ENCODE measurements around the gene DDI2. TPM values are rescaled to one million over a fixed set of nuclear protein-coding genes. Genes with fewer than 3 reads are reported as not detected.

The DDI2 gene
- total and polyA plus RNA-seq, 2 experiments from 2014 or later, result 5.6 to 27.4 TPM

DNA sequence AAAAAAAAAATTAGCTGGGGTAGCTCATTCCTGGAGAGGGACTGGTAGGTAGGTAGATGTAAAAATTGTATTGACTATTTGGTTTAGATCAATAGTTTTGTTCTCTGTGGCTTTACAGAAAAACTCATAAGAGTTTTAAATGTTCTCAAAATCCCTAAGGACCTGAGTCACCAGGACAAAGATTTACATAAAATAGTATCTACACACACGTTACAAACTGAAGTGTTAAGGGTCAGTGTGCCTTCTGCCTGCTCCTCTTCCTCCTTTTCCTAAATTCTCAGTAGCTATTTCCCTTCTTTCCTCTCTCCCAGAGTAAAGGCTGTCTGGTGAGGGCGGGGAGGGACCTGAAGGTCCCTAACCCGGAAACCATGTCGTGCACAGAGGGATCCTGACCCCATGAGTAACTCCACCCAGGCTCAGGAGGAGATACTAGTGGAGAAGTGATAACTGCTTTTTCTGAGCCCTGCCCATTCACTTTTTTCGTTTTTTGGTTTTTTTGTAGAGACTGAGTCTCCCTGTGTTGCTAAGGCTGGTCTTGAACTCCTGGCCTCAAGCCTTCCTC, 74.9 kb downstream of the DDI2 start:
- H2AFZ ChIP-seq, result no peak overlapping the region
- no peak overlapping the region for H3K4me2 ChIP-seq
- no peaks in the 10 kb centered on the region for H3K9me2 ChIP-seq (replicated peaks; ENCODE audit: insufficient read depth)
- peaks cover 100% of the 10 kb centered on the region for H3K79me2 ChIP-seq
- H3K4me3 ChIP-seq, result no peak overlapping the region
- TF ChIP-seq EZH2phosphoT487 (IDR thresholded peaks at IDR 0.05; ENCODE audit: low read depth, severe bottlenecking, unreplicated experiment) (no peak), EZH2 (IDR thresholded peaks at IDR 0.05; ENCODE audit: borderline replicate concordance) (no peak)
- TF ChIP-seq, protein P1, sequence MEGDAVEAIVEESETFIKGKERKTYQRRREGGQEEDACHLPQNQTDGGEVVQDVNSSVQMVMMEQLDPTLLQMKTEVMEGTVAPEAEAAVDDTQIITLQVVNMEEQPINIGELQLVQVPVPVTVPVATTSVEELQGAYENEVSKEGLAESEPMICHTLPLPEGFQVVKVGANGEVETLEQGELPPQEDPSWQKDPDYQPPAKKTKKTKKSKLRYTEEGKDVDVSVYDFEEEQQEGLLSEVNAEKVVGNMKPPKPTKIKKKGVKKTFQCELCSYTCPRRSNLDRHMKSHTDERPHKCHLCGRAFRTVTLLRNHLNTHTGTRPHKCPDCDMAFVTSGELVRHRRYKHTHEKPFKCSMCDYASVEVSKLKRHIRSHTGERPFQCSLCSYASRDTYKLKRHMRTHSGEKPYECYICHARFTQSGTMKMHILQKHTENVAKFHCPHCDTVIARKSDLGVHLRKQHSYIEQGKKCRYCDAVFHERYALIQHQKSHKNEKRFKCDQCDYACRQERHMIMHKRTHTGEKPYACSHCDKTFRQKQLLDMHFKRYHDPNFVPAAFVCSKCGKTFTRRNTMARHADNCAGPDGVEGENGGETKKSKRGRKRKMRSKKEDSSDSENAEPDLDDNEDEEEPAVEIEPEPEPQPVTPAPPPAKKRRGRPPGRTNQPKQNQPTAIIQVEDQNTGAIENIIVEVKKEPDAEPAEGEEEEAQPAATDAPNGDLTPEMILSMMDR (IDR thresholded peaks at IDR 0.05; ENCODE audit: poor library complexity), result no peak
- H3K27ac ChIP-seq, result no peak overlapping the region
- H3K27me3 ChIP-seq, result no peaks in the 10 kb centered on the region
- no peaks in the 10 kb centered on the region for H3K9me3 ChIP-seq (ENCODE audit: low read depth)
- no peaks in the 10 kb centered on the region for H3K36me3 ChIP-seq (replicated peaks; ENCODE audit: insufficient read depth, low read depth)
- peaks cover 3% of the 10 kb centered on the region for H3K4me1 ChIP-seq (ENCODE audit: insufficient read depth)
- H4K20me1 ChIP-seq (ENCODE audit: insufficient read depth, poor library complexity, severe bottlenecking), result peaks cover 36% of the 10 kb centered on the region
- 85% methylated on average over 5 of the region's 5 CpGs for WGBS (ENCODE audit: low lambda C conversion rate, missing lambda C conversion rate)
- DNase-seq (ENCODE audit: low spot score), result no peak

DNA sequence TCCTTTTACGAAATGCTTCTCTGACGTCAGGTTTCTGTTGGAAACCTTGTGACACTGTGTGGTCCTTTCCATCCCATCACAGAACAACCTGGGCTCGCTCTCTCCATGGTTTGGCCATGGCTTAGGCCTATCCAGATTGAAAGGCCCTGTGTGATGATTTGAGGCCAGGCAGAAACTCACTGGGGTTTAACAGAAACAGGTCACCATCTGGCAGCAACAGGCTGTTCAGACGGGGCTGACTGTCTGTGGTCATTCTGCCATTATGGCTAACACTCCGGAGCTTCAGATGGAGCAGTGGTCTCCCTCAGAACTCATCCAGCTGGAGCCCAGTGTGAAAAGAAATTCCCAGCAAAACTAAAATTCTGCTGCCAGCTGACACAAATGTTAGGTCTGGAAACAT, 76.1 kb downstream of the DDI2 start:
- no peak overlapping the region for H3K4me2 ChIP-seq
- 93% methylated on average over 5 of the region's 5 CpGs for WGBS (ENCODE audit: low lambda C conversion rate, missing lambda C conversion rate)
- no peak overlapping the region for H3K27ac ChIP-seq
- peaks cover 27% of the 10 kb centered on the region for H4K20me1 ChIP-seq (ENCODE audit: insufficient read depth, poor library complexity, severe bottlenecking)
- no peaks in the 10 kb centered on the region for H3K27me3 ChIP-seq
- no peaks in the 10 kb centered on the region for H3K36me3 ChIP-seq (replicated peaks; ENCODE audit: insufficient read depth, low read depth)
- peaks cover 3% of the 10 kb centered on the region for H3K4me1 ChIP-seq (ENCODE audit: insufficient read depth)
- peaks cover 99% of the 10 kb centered on the region for H3K79me2 ChIP-seq
- no peak overlapping the region for H2AFZ ChIP-seq
- no peak overlapping the region for H3K4me3 ChIP-seq
- no peak for DNase-seq (ENCODE audit: low spot score)
- no peaks in the 10 kb centered on the region for H3K9me2 ChIP-seq (replicated peaks; ENCODE audit: insufficient read depth)
- TF ChIP-seq EZH2 (IDR thresholded peaks at IDR 0.05; ENCODE audit: borderline replicate concordance), result no peak
- TF ChIP-seq EZH2phosphoT487 (IDR thresholded peaks at IDR 0.05; ENCODE audit: low read depth, severe bottlenecking, unreplicated experiment), result no peak
- TF ChIP-seq, protein P1 (IDR thresholded peaks at IDR 0.05; ENCODE audit: poor library complexity), result no peak
- H3K9me3 ChIP-seq (ENCODE audit: low read depth), result no peaks in the 10 kb centered on the region

DNA sequence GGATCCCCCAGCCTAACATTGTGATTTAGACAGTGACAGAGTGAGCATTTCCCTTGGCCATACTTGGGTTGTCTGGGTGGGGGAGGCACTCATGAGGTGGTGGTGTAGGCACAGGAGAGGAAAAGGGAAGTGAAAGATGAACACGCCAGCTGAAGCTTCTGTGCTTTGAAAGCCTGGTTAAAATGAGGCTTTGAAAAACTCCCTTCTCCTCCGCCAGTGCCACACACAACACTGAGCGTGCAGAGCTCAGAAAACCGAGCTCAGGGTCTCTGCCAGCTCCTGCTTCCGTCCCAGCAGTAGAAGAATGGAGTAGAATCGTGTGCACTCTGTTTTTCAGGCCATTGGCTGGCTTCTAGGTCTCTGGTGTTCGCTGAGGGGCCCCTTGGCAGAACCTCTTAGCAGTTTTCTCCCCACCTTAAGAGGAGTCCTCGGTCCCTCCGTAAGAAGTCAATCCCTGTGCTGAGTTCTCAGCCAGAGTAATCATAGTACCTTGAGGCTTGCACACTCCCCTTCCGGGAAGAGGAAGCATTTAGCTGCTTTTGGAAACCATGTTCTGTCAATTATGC, 79.8 kb downstream of the DDI2 start:
- DNase-seq (ENCODE audit: low spot score), result no peak
- no peaks in the 10 kb centered on the region for H3K9me3 ChIP-seq (ENCODE audit: low read depth)
- H2AFZ ChIP-seq, result no peak overlapping the region
- H3K79me2 ChIP-seq, result peaks cover 99% of the 10 kb centered on the region
- no peak overlapping the region for H3K4me3 ChIP-seq
- no peaks in the 10 kb centered on the region for H3K9me2 ChIP-seq (replicated peaks; ENCODE audit: insufficient read depth)
- TF ChIP-seq EZH2 (IDR thresholded peaks at IDR 0.05; ENCODE audit: borderline replicate concordance) (no peak), EZH2phosphoT487 (IDR thresholded peaks at IDR 0.05; ENCODE audit: low read depth, severe bottlenecking, unreplicated experiment) (no peak)
- TF ChIP-seq, protein P1 (IDR thresholded peaks at IDR 0.05; ENCODE audit: poor library complexity), result no peak
- H3K36me3 ChIP-seq (replicated peaks; ENCODE audit: insufficient read depth, low read depth), result no peaks in the 10 kb centered on the region
- 89% methylated on average over 10 of the region's 10 CpGs for WGBS (ENCODE audit: low lambda C conversion rate, missing lambda C conversion rate)
- H3K4me1 ChIP-seq (ENCODE audit: insufficient read depth), result no peaks in the 10 kb centered on the region
- H3K4me2 ChIP-seq, result no peak overlapping the region
- no peaks in the 10 kb centered on the region for H3K27me3 ChIP-seq
- H3K27ac ChIP-seq, result no peak overlapping the region
- peaks cover 13% of the 10 kb centered on the region for H4K20me1 ChIP-seq (ENCODE audit: insufficient read depth, poor library complexity, severe bottlenecking)
